ENCODE data around the gene MACF1.

MACF1 gene

GRCh38 chr1:39392851-39393573 is 188.5 kb downstream of the MACF1 start:
- TF ChIP-seq GATA1 (IDR thresholded peaks at IDR 0.05; ENCODE audit: low read depth, low read length) = no peak
- no peak for TF ChIP-seq POLR2A (IDR thresholded peaks at IDR 0.05; ENCODE audit: low read length)
- no peak for DNase-seq

GRCh38 chr1:39393645-39394044 is 189.2 kb downstream of the MACF1 start:
- TF ChIP-seq POLR2A (IDR thresholded peaks at IDR 0.05; ENCODE audit: low read length) (no peak), GATA1 (IDR thresholded peaks at IDR 0.05; ENCODE audit: low read depth, low read length) (no peak)
- no peak for DNase-seq

GRCh38 chr1:39394059-39394458 is 189.6 kb downstream of the MACF1 start:
- TF ChIP-seq POLR2A (IDR thresholded peaks at IDR 0.05; ENCODE audit: low read length) (no peak), GATA1 (IDR thresholded peaks at IDR 0.05; ENCODE audit: low read depth, low read length) (no peak)
- no peak for DNase-seq

GRCh38 chr1:39394598-39394997 is 190.1 kb downstream of the MACF1 start:
- TF ChIP-seq GATA1 (IDR thresholded peaks at IDR 0.05; ENCODE audit: low read depth, low read length) (no peak), POLR2A (IDR thresholded peaks at IDR 0.05; ENCODE audit: low read length) (no peak)
- no peak for DNase-seq

GRCh38 chr1:39395357-39395831 is 190.9 kb downstream of the MACF1 start:
- TF ChIP-seq GATA1 (IDR thresholded peaks at IDR 0.05; ENCODE audit: low read depth, low read length) = no peak
- TF ChIP-seq POLR2A (IDR thresholded peaks at IDR 0.05; ENCODE audit: low read length) = no peak

DNA sequence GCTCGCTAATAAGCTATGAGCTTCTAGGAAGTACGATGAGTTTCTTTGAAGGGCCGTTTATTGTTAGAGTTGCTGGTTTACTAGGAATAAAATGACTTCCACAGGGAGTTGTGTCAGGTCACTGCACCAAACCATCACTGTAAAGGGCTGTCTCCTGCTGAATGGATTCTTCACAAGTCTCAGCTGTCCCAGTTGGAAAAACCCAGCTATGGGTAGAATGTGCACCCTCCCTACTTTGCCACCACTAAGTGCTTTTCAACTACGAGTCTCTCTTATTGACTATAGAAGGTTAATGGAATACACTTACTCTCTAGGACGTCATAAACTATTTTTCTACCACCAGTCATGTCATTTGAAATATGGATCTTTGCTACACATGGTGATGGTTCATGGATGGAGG is 192.2 kb downstream of the MACF1 start:
- no peak for DNase-seq
- TF ChIP-seq POLR2A (IDR thresholded peaks at IDR 0.05; ENCODE audit: low read length) (no peak), GATA1 (IDR thresholded peaks at IDR 0.05; ENCODE audit: low read depth, low read length) (no peak)

More at GRCh38 chr1:39395357-39395831, 190.9 kb downstream of the MACF1 start:
- DNase-seq = no peak

GRCh38 chr1:39397487-39397886 is 193.0 kb downstream of the MACF1 start:
- no peak for DNase-seq
- no peak for TF ChIP-seq POLR2A (IDR thresholded peaks at IDR 0.05; ENCODE audit: low read length)
- no peak for TF ChIP-seq GATA1 (IDR thresholded peaks at IDR 0.05; ENCODE audit: low read depth, low read length)

DNA sequence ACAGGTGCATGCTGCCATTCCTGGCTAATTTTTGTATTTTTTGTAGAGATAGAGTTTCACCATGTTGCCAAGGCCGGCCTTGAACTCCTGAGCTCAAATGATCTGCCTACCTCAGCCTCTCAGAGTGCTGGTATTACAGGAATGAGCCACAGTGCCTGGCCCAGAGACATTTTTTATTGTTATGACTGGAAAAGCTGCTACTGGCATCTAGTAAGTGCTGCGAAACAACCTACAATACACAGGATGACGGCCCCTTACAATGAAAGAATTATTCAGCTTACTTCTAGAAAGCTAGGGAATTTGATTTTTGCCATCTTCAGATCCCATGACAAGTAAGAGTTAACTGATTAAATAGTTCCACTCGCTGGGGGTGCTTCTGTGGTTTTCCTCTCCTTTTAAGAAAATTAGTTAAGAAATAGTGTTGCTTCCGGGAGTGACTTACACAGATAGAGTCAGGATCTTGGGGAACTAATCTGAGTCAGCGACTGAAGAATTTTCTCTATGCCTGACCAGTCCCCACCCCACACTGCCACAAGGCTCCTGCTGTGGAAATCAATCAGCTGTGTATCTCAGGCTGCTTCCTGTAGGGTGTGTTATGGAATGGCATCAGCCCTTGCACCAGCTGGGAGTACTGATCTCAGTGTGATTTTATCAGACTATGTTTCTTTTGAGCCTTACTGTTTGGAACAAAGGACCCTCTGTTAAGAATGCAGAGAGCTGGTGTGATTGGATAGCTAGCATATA is 194.0 kb downstream of the MACF1 start:
- TF ChIP-seq GATA1 (IDR thresholded peaks at IDR 0.05; ENCODE audit: low read depth, low read length) (no peak), POLR2A (IDR thresholded peaks at IDR 0.05; ENCODE audit: low read length) (no peak)
- DNase-seq = no peak

DNA sequence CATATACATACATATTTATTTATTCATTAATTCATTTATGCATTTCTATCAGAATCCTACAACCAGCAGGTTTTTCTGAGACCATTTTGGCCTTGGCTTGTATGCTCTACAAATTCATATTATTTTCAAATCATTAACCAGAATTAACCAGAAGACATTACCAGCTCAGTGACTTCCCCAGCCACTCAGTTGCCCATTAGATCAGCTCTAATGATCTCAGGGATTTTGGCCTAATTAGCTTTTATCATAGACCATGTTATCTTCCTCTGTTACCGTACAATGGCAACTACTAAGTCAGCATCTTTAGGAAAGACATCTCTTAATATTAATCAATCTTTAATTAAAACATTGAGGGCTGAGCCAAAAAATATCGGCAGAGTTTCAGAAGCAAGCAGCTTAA is 196.6 kb downstream of the MACF1 start:
- TF ChIP-seq GATA1 (IDR thresholded peaks at IDR 0.05; ENCODE audit: low read depth, low read length) = no peak
- no peak for TF ChIP-seq POLR2A (IDR thresholded peaks at IDR 0.05; ENCODE audit: low read length)

GRCh38 chr1:39404876-39405275 is 200.4 kb downstream of the MACF1 start:
- no peak for DNase-seq
- TF ChIP-seq GATA1 (IDR thresholded peaks at IDR 0.05; ENCODE audit: low read depth, low read length) = no peak
- no peak for TF ChIP-seq POLR2A (IDR thresholded peaks at IDR 0.05; ENCODE audit: low read length)

More for the DNA sequence above, 196.6 kb downstream of the MACF1 start:
- no peak for DNase-seq

DNA sequence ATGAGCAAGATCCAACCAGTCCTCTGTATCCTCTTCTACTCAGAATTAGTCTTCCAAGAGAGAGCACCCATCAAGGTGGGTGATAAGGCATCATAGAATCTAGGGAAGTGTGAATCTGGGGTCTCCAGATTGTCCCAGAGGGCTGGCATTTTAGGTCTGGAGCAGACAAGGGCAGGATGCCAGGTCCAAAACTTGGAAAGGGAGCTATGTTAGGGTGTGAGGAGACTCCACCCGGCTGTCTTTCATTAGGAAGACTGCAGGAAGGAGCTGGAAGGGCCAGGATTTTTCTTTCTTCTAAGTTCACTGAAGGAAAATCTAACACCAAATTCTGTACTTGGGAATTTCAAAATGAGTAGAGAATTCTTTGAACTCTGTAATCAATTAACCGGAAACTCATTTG is 200.9 kb downstream of the MACF1 start:
- no peak for DNase-seq
- TF ChIP-seq POLR2A (IDR thresholded peaks at IDR 0.05; ENCODE audit: low read length) = no peak
- no peak for TF ChIP-seq GATA1 (IDR thresholded peaks at IDR 0.05; ENCODE audit: low read depth, low read length)

DNA sequence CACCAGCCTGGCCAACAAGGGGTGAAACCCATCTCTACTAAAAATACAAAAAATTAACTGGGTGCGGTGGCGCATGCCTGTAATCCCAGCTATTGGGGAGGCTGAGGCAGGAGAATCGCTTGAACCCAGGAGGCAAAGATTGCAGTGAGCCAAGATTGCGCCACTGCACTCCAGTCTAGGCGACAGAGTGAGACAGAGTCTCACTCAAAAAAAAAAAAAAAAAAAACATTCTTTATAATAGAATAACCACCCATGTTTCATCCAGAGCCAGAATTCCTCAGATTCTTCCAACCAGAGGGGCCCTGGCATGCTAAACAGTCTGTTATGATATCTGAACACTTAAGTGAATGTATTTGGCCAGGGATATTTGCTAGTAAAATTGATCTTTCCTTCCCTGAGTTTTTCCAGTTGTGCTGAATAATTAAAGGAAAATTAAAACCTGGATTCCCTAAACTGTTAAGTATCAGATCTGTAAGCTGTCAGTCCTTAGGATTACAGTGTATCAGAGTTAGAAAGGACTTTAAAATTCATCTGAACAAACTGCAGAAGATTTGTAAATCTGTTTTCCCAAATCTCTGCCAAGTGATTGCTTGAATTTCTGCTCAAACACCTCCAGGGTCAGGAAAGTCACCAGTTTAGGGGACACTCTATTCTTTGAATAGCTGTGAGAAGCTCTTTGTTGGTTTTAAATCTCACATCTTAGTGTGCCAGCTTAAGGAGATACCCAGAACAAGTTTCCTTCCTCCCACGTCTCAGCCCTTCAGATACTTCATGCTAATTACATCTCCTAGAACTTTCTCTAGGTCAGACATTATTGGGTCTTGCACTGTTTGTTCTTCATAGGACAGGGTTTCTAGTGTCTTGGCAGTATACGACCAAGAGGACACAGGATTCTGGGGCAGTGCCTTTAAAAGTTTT is 202.3 kb downstream of the MACF1 start:
- no peak for DNase-seq
- TF ChIP-seq POLR2A (IDR thresholded peaks at IDR 0.05; ENCODE audit: low read length) (no peak), GATA1 (IDR thresholded peaks at IDR 0.05; ENCODE audit: low read depth, low read length) (no peak)

- no peak for TF ChIP-seq POLR2A (IDR thresholded peaks at IDR 0.05; ENCODE audit: low read length)
- no peak for TF ChIP-seq GATA1 (IDR thresholded peaks at IDR 0.05; ENCODE audit: low read depth, low read length)
- DNase-seq = no peak
Measured at GRCh38 chr1:39407510-39407895, 203.0 kb downstream of the MACF1 start.
